Left lung (tissue), 10 donors: ENCODE data around the gene HDAC9. TPM values are rescaled to one million over a fixed set of nuclear protein-coding genes. Genes with fewer than 3 reads are reported as not detected.

Experiments
- ATAC-seq: fragments of 200-7000 bp; cut with Tn5 transposase; one replicate; pipeline ENCODE4 v1.9.1; 2020; ENCODE audit warnings: moderate library complexity
- DNase-seq, 4 donors: peaks; one replicate each; pipeline ENCODE4 v3.0.0-alpha.2; 2013 to 2020
- H3K27ac ChIP-seq, 2 donors: fragments of 200-600 bp; sonication (generic) in 1 of 2; one replicate each; pipeline versions ENCODE4 v1.5.0 to v1.8.0; 2020 to 2021
- H3K27me3 ChIP-seq, 2 donors: fragments of 200-600 bp; sonication (generic) in 1 of 2; one replicate each; pipeline versions ENCODE4 v1.5.0 to v1.8.0; 2020 to 2021
- H3K36me3 ChIP-seq, 2 donors: fragments of 200-600 bp; sonication (generic) in 1 of 2; one replicate each; pipeline versions ENCODE4 v1.5.0 to v1.8.0; 2020 to 2021
- H3K4me1 ChIP-seq, 2 donors: fragments of 200-600 bp; one replicate each; pipeline ENCODE4 v1.8.0; 2021
- H3K4me3 ChIP-seq, 2 donors: fragments of 200-600 bp; sonication (generic) in 1 of 2; one replicate each; pipeline versions ENCODE4 v1.5.0 to v1.8.0; 2020 to 2021; ENCODE audit warnings: mild to moderate bottlenecking in 1 of 2
- H3K9me3 ChIP-seq, 2 donors: fragments of 200-600 bp; sonication (generic) in 1 of 2; one replicate each; pipeline versions ENCODE4 v1.5.0 to v1.8.0; 2020 to 2021
- intact Hi-C, 2 donors: fragments of 100-400 bp; cut with DNase I; formaldehyde crosslinking; loops; one replicate each; pipeline versions ENCODE4 v1.11.2 to v1.14.2; 2022
- polyA plus RNA-seq, 6 donors: library from polyadenylated mRNA; unstranded; fragments of 120-200 nt; gene quantifications; one replicate each; pipeline ENCODE4 v1.2.1, GENCODE V29; 2013; ENCODE audit not compliant: insufficient read length in 6 of 6
- total RNA-seq, 2 donors: library from RNA; stranded (reverse); fragmentation: NEBNext Ultra II Directional; extraction: Animal tissue kit (Norgen Biotek cat#: 25700); gene quantifications; one replicate each; pipeline ENCODE4 v1.2.1, GENCODE V29; 2021
- TF ChIP-seq, protein P1 (sequence below), 2 donors: fragments of 200-600 bp; sonication (generic) in 1 of 2; IDR thresholded peaks; one replicate each; pipeline versions ENCODE4 v1.5.0 to v1.8.0; 2021; ENCODE audit warnings: antibody characterized with exemption in 2 of 2
- donor health status: DM: no; HTN: yes; CAD: no.
- donor health status: DM: no; HTN: no; CAD: no.

The HDAC9 gene
- total and polyA plus RNA-seq, 8 donors: 6.7 to 13.2 (median 9.6) TPM

DNA sequence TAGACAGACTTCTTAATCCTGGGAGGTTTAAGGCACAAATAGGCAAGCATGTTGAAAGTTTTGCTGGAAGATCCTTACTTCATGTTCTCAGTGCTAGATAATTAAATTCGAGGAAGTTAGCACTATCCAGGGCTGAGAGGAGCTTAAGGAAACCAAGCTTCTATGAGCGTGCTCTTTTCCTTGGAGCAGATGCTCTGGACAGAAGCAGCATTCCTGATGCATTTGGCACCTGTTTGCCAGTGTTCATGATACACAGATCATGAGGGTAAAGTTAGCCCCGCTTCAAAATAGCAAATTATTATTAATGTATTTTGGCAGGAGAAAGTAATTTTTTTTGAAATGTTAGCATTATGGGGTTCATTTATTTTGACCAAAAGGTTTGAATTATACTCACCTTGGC, 9.4 kb downstream of the HDAC9 start:
- TF ChIP-seq, protein P1, sequence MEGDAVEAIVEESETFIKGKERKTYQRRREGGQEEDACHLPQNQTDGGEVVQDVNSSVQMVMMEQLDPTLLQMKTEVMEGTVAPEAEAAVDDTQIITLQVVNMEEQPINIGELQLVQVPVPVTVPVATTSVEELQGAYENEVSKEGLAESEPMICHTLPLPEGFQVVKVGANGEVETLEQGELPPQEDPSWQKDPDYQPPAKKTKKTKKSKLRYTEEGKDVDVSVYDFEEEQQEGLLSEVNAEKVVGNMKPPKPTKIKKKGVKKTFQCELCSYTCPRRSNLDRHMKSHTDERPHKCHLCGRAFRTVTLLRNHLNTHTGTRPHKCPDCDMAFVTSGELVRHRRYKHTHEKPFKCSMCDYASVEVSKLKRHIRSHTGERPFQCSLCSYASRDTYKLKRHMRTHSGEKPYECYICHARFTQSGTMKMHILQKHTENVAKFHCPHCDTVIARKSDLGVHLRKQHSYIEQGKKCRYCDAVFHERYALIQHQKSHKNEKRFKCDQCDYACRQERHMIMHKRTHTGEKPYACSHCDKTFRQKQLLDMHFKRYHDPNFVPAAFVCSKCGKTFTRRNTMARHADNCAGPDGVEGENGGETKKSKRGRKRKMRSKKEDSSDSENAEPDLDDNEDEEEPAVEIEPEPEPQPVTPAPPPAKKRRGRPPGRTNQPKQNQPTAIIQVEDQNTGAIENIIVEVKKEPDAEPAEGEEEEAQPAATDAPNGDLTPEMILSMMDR (IDR thresholded peaks at IDR 0.05): no peak
- peaks cover 0 to 6% of the 10 kb centered on the region in 2 donors for H3K4me1 ChIP-seq
- no peaks in the 10 kb centered on the region for H3K36me3 ChIP-seq
- no peak overlapping the region for H3K4me3 ChIP-seq
- H3K9me3 ChIP-seq: no peaks in the 10 kb centered on the region
- DNase-seq (no peak), ATAC-seq (no peak)
- H3K27me3 ChIP-seq: no peaks in the 10 kb centered on the region
- intact Hi-C loops: no loop called here
- no peak overlapping the region for H3K27ac ChIP-seq

DNA sequence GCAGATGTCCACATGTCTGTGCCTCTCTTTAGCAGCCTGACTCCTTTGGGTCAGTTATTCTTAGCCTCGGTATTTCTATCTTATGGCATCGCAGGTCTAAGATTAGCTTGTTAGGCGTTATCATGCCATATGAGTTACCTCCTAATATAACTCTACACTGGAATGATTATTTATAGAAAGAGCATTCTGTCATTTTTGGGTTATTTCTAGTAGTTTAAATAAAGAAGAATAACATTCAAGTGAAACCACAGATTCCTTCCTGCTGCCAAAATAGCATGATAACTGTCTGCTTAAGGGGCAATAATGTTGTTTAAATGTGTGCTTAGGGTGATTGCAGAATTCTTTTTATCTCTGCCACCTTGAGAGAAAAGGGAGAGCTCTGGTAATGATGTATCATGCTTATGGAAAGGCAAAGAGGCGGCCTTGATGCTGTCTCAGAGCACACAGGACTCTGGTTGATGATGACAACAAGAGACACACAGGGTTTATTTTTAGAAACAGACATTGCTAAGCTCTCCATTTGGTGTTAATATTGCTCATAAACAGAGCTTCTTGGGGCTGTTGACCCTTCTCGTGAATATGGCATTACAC, 10.4 kb downstream of the HDAC9 start:
- Histone ChIP-seq H3K4me1 (peaks cover 0 to 6% of the 10 kb centered on the region in 2 donors), H3K36me3 (no peaks in the 10 kb centered on the region), H3K4me3 (no peak overlapping the region), H3K27me3 (no peaks in the 10 kb centered on the region), H3K27ac (no peak overlapping the region), H3K9me3 (no peaks in the 10 kb centered on the region)
- intact Hi-C loops: no loop called here
- TF ChIP-seq, protein P1 (IDR thresholded peaks at IDR 0.05): no peak
- DNase-seq (no peak), ATAC-seq (no peak)

DNA sequence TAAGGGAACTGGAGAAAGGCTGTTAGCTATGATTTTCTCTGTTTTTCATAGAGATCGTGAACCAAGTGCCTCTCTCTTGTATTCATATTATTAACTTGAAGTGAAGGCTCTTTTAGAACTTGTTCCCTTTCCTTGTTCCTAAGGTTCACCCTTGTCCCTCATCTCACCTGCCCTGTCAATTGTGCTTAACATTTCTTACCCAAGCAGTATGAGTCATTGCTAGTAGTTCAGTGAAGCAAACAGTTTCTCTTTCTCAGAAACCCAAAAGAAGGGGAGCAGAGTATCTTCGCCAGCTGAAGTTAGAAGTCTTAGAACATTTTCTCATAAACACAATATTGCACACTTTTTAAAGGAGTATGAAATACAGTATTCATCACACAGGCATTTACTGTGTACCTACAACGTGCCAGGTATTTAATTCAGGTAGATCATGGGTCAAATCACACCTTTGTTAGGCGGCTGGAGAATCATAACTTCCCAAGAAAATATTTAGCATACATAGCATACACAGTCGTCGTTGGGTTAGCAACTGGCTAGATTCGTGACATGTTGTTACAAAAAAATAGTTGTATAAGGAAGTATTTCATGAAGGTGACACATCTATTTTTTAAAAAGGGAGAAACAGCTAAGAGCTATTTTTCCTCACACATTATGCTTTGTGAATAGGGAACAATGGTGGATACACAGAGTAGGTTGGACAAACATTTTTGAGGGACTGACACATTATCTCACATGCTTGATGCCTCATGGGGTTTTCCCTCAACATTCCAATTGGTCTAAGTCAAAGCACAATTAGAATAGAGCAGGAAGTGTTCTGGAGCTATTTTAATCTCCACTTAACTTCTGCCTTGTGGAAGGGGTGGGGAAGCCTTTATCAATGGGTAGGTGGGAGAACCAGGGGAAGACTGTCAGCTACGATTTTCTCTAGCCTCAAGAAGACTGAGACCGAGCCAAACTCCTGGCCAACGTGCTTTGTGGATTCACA, 13.2 kb downstream of the HDAC9 start:
- H3K36me3 ChIP-seq: no peaks in the 10 kb centered on the region

DNA sequence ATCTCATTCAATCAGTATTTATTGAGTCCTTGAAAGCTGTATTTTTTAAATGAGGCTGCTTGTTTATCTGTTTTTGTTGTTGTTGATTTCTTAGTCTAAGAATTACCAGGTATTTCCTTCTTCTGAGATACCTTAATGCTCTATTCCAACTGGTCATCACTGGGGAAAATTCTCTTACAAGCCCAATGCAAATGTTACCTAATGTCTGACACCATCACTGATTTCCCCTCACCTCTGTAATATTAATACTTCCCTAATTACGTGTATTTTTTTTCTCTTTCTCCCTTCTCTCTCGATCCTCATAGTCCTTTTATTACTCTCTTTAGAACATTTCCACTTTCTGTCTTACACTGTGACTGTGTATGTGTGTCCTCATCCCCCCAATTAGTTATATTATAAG, 13.9 kb downstream of the HDAC9 start:
- Histone ChIP-seq H3K36me3 (no peaks in the 10 kb centered on the region), H3K4me3 (no peak overlapping the region), H3K27ac (peak overlapping the region in 1 of 2 donors; percentile 54), H3K4me1 (peaks cover 0 to 6% of the 10 kb centered on the region in 2 donors), H3K9me3 (no peaks in the 10 kb centered on the region), H3K27me3 (no peaks in the 10 kb centered on the region)
- intact Hi-C loops: no loop called here
- ATAC-seq (no peak), DNase-seq (no peak)
- TF ChIP-seq, protein P1 (IDR thresholded peaks at IDR 0.05): no peak

More for the DNA sequence above, 13.2 kb downstream of the HDAC9 start:
- Histone ChIP-seq H3K4me3 (no peak overlapping the region), H3K4me1 (peaks cover 0 to 6% of the 10 kb centered on the region in 2 donors), H3K27ac (peak overlapping the region in 1 of 2 donors; percentile 54), H3K9me3 (no peaks in the 10 kb centered on the region), H3K27me3 (no peaks in the 10 kb centered on the region)
- intact Hi-C loops: no loop called here
- peak; percentile 92 for ATAC-seq
- TF ChIP-seq, protein P1 (IDR thresholded peaks at IDR 0.05): no peak
- no peak for DNase-seq
